ENCODE results near the gene RAB44. TPM values are rescaled to one million over a fixed set of nuclear protein-coding genes. Genes with fewer than 3 reads are reported as not detected.

RAB44 gene
- total RNA-seq, 1 experiment from 2014 or later = 0.05 TPM

DNA sequence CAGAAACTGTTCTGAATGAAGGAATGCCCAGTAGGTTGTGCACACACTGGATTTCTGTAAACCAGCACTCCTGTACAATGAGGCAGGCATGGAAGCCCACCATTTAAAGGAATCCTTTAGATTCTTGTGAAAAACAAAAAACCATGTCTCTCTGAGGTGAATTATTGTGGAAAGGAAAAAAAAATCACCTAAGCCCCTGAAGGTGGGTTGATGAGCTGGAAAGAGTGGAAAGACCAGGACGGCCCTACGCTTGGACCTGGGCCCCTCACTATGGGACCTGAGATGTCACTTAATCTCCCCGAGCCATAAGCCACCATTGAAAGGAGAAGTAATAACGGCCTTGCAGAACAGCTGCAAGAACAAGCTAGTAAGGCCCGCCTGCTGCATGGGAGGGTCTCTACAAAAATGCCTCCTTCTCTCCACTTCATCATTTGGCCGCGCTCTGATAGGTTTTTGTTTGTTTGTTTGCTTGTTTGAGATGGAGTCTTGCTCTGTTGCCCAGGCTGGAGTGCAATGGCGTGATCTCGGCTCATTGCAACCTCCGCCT, 68.8 kb downstream of the RAB44 start:
- intact Hi-C loops (cut with micrococcal nuclease) = loop anchor here (1.0 to 5.0 kb wide), 5 partner anchors 84 to 442 kb away; partner anchors contain the start of gene PPIL1
- POLR2A ChIA-PET = interaction anchor here (1.3 kb wide), 1 partner anchor 252 kb away, joined by 4 read pairs; no protein-coding TSS in a partner anchor
- H3K27me3 ChIP-seq (ENCODE audit: insufficient read depth, low read length) = no peaks in the 10 kb centered on the region
- no peak overlapping the region for H3K9ac ChIP-seq (ENCODE audit: low read length)
- H3K4me3 ChIP-seq (replicated peaks in 1 of 2; ENCODE audit: low read depth in 1 of 2, low read length in 2 of 2) = no peak overlapping the region
- no peaks in the 10 kb centered on the region for H3K36me3 ChIP-seq (ENCODE audit: control insufficient read depth in 1 of 2, insufficient read depth in 2 of 2, low read length in 2 of 2)
- ATAC-seq (no peak), DNase-seq (ENCODE audit: low read depth, low spot score) (no peak)
- CTCF ChIA-PET = interaction anchor here (0.8 to 4.5 kb wide), 11 partner anchors 10 to 443 kb away, joined by 3 to 71 read pairs (median 10); partner anchors contain the start of genes C6orf89 and PPIL1
- no peaks in the 10 kb centered on the region for H3K9me3 ChIP-seq (ENCODE audit: control insufficient read depth in 1 of 2, insufficient read depth in 1 of 2, low read depth in 1 of 2, low read length in 2 of 2)
- no peak overlapping the region for H3K27ac ChIP-seq (ENCODE audit: low read depth, low read length)
- TF ChIP-seq ZNF274 (IDR thresholded peaks at IDR 0.05; ENCODE audit: low read depth, low read length) (no peak), EZH2phosphoT487 (IDR thresholded peaks at IDR 0.05; ENCODE audit: borderline replicate concordance) (no peak), POLR2AphosphoS5 (IDR thresholded peaks at IDR 0.05; ENCODE audit: low read depth, low read length) (no peak), YY1 (IDR thresholded peaks at IDR 0.05; ENCODE audit: extremely low read depth, insufficient replicate concordance, low read depth, low read length) (no peak), CEBPB (IDR thresholded peaks at IDR 0.05; ENCODE audit: low read depth) (no peak), SIN3A (IDR thresholded peaks at IDR 0.05; ENCODE audit: low read depth) (no peak), FOSL1 (IDR thresholded peaks at IDR 0.05; ENCODE audit: low read depth) (no peak), MAX (IDR thresholded peaks at IDR 0.05) (no peak), EGR1 (IDR thresholded peaks at IDR 0.05; ENCODE audit: low read depth) (no peak), JUND (IDR thresholded peaks at IDR 0.05) (no peak), ZFX (IDR thresholded peaks at IDR 0.05) (no peak), SP1 (IDR thresholded peaks at IDR 0.05; ENCODE audit: low read depth) (no peak), SRF (IDR thresholded peaks at IDR 0.05; ENCODE audit: low read depth) (no peak), EZH2 (IDR thresholded peaks at IDR 0.05) (no peak), CBX3 (IDR thresholded peaks at IDR 0.05; ENCODE audit: low read depth) (no peak), TCF7L2 (IDR thresholded peaks at IDR 0.05; ENCODE audit: borderline replicate concordance, extremely low read depth, insufficient read depth, insufficient read length) (no peak), RAD21 (IDR thresholded peaks at IDR 0.05; ENCODE audit: low read depth) (no peak)
- TF ChIP-seq, protein P1, sequence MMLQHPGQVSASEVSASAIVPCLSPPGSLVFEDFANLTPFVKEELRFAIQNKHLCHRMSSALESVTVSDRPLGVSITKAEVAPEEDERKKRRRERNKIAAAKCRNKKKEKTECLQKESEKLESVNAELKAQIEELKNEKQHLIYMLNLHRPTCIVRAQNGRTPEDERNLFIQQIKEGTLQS (IDR thresholded peaks at IDR 0.05) = no peak
- BruUV-seq (replicated peaks) = no TSS peak
- H2AFZ ChIP-seq (ENCODE audit: low read depth, low read length, poor library complexity, severe bottlenecking) = no peak overlapping the region
- RAD21 ChIA-PET (ENCODE audit: low non-redundant PET in 1 of 2, low total read pairs in 2 of 2, uncharacterized antibody in 2 of 2, unreplicated experiment in 2 of 2) = interaction anchor here (0.7 to 2.6 kb wide), 4 partner anchors 16 to 252 kb away, joined by 3 to 18 read pairs (median 7); no protein-coding TSS in a partner anchor
- no peaks in the 10 kb centered on the region for H4K20me1 ChIP-seq (ENCODE audit: insufficient read depth)
- H3K4me2 ChIP-seq (ENCODE audit: low read length) = no peak overlapping the region
- H3K9me2 ChIP-seq (ENCODE audit: insufficient read depth) = no peaks in the 10 kb centered on the region
- peaks cover 0 to 10% of the 10 kb centered on the region in 2 experiments; a peak in 2 of 4 replicates for H3K4me1 ChIP-seq (ENCODE audit: control insufficient read depth in 1 of 2, insufficient read depth in 2 of 2, low read length in 2 of 2)
- H3K79me2 ChIP-seq (ENCODE audit: insufficient read depth, low read length) = no peaks in the 10 kb centered on the region

Data from HCT116 (cell line).